Esophagus muscularis mucosa (tissue), 4 donors: ENCODE data around the gene IMMP1L. TPM values are rescaled to one million over a fixed set of nuclear protein-coding genes. Genes with fewer than 3 reads are reported as not detected.
A peak's percentile ranks its signal among the peaks of the same experiment; 100 is the strongest.

Experiments used
- DNase-seq: peaks from one replicate; pipeline ENCODE4 v3.0.0-alpha.2; 2017; ENCODE audit errors: extremely low spot score
- H3K27ac ChIP-seq, 4 donors: fragments of 200-600 bp; sonication (generic); replicated peaks in 1 of 4; 1 replicate in 3 of 4; 2 replicates in 1 of 4; pipeline ENCODE4 v1.5.1; 2016 to 2019; ENCODE audit warnings: mild to moderate bottlenecking in 1 of 4
- H3K27me3 ChIP-seq, 4 donors: fragments of 200-600 bp; sonication (generic); one replicate each; pipeline versions ENCODE4 v1.5.1 to v1.6.0; 2016 to 2019
- H3K36me3 ChIP-seq, 4 donors: fragments of 200-600 bp; sonication (generic); one replicate each; pipeline ENCODE4 v1.5.1; 2016 to 2019
- H3K4me1 ChIP-seq, 4 donors: fragments of 200-600 bp; sonication (generic); one replicate each; pipeline ENCODE4 v1.5.1; 2016 to 2019
- H3K4me3 ChIP-seq, 4 donors: fragments of 200-600 bp; sonication (generic); 1 replicate in 2 of 4; 2 replicates in 2 of 4; pipeline ENCODE4 v1.5.1; 2016 to 2019; ENCODE audit warnings: mild to moderate bottlenecking in 4 of 4, moderate library complexity in 1 of 4
- H3K9me3 ChIP-seq, 4 donors: fragments of 200-600 bp; sonication (generic); 1 replicate in 3 of 4; 2 replicates in 1 of 4; pipeline ENCODE4 v1.5.1; 2016 to 2019
- EP300 ChIP-seq: sonication (generic); formaldehyde crosslinking; IDR thresholded peaks from one replicate; pipeline ENCODE4 v1.6.1; 2017; ENCODE audit warnings: antibody characterized with exemption
- POLR2A ChIP-seq: fragments of 450-650 bp; IDR thresholded peaks from one replicate; pipeline ENCODE4 v1.6.1; 2017; ENCODE audit warnings: antibody characterized with exemption, moderate library complexity, mild to moderate bottlenecking, low read depth
- POLR2AphosphoS5 ChIP-seq, 2 donors: sonication (generic); formaldehyde crosslinking; IDR thresholded peaks; one replicate each; pipeline ENCODE4 v1.6.1; 2017; ENCODE audit warnings: antibody characterized with exemption in 2 of 2
- WGBS: methylation state at CpG from one replicate; pipeline ENCODE4 v1.1.5; 2018; 5-methylcytosine and 5-hydroxymethylcytosine counted together
- intact Hi-C: fragments of 100-400 bp; cut with DNase I; formaldehyde crosslinking; loops from one replicate; pipeline ENCODE4 v1.15.1; 2023
- total RNA-seq, 4 donors: library from RNA; depleted of rRNA; stranded (reverse); fragments of >200 nt; gene quantifications; one replicate each; pipeline versions ENCODE4 v1.1.0 to v1.2.1, GENCODE V29; 2016
- TF ChIP-seq, protein P1 (sequence below), 3 experiments: fragments of 200-600 bp in 2 of 3; fragments of 450-650 bp in 1 of 3; sonication (generic) in 2 of 3; IDR thresholded peaks; one replicate each; pipeline ENCODE4 v1.5.1; 2017 to 2019; ENCODE audit warnings: antibody characterized with exemption in 3 of 3, mild to moderate bottlenecking in 2 of 3, moderate library complexity in 1 of 3

The IMMP1L gene, protein sequence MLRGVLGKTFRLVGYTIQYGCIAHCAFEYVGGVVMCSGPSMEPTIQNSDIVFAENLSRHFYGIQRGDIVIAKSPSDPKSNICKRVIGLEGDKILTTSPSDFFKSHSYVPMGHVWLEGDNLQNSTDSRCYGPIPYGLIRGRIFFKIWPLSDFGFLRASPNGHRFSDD
- 10 to 100 TPM; 27.8 to 49.8 (median 40.1) TPM for total RNA-seq

DNA sequence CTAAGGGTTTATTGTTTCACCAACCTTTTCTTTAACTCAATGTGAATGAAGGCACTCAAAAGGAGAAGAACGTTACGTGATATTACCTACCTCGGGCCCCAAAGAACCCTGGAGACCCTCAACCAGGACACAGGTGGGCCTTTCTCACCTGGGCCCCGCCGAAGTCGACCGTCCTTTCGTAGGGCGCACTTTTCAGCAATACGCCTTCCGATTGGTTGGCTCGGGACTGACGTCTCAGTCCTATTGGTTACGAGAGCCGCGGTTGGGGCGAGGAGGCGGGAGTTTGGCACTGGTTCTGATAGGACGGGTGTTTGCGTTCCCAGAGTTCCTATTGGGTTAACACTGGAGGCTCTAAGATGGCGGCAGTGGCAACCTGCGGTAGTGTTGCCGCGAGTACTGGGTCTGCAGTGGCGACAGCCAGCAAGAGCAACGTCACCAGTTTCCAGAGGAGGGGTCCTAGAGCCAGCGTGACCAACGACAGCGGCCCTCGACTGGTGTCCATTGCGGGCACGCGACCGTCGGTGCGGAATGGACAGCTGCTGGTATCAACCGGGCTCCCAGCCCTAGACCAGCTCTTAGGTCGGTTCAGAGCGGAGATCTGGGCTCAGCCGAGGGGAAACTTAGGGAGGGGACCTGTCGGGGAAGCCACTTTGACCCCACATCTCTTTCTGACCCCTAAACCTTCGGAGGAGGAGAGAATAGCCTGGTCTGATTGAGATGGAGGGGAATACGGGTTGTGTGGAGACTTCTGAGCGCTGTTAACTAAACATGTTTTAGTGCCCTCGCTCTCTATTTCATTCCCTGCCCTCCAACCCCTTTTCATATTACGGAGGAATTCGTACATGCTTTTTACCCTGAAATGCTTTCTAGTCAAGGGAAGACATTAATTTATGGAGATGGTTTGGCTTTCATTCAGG lies at the start of gene IMMP1L, which contains the start of gene ELP4:
Gene IMMP1L, minus strand, starts transcription at position 194 of the 917 bp plus-strand sequence. CDS start 46,346 bp downstream, outside the sequence.
Gene ELP4, plus strand, starts transcription at position 339 of the 917 bp plus-strand sequence. Its CDS starts 18 bp downstream, at position 357.
- 2% methylated on average over 35 of the region's 47 CpGs for WGBS
- DNase-seq = peak; percentile 99
- peaks cover 0 to 3% (median 1%) of the 10 kb centered on the region in 4 donors for H3K36me3 ChIP-seq
- no peaks in the 10 kb centered on the region for H3K9me3 ChIP-seq
- TF ChIP-seq POLR2AphosphoS5 (IDR thresholded peaks at IDR 0.05) = peak in 1 of 2 donors; percentile 78
- TF ChIP-seq, protein P1, sequence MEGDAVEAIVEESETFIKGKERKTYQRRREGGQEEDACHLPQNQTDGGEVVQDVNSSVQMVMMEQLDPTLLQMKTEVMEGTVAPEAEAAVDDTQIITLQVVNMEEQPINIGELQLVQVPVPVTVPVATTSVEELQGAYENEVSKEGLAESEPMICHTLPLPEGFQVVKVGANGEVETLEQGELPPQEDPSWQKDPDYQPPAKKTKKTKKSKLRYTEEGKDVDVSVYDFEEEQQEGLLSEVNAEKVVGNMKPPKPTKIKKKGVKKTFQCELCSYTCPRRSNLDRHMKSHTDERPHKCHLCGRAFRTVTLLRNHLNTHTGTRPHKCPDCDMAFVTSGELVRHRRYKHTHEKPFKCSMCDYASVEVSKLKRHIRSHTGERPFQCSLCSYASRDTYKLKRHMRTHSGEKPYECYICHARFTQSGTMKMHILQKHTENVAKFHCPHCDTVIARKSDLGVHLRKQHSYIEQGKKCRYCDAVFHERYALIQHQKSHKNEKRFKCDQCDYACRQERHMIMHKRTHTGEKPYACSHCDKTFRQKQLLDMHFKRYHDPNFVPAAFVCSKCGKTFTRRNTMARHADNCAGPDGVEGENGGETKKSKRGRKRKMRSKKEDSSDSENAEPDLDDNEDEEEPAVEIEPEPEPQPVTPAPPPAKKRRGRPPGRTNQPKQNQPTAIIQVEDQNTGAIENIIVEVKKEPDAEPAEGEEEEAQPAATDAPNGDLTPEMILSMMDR (IDR thresholded peaks at IDR 0.05) = no peak
- peak within 1 kb of the TSS; percentile 75 to 90 (median 82) for H3K4me3 ChIP-seq
- H3K27me3 ChIP-seq = no peaks in the 10 kb centered on the region
- peaks cover 13 to 25% (median 19%) of the 10 kb centered on the region in 4 donors for H3K4me1 ChIP-seq
- H3K27ac ChIP-seq = peak within 1 kb of the TSS; percentile 82 to 90 (median 84)
- intact Hi-C loops = no loop called here

DNA sequence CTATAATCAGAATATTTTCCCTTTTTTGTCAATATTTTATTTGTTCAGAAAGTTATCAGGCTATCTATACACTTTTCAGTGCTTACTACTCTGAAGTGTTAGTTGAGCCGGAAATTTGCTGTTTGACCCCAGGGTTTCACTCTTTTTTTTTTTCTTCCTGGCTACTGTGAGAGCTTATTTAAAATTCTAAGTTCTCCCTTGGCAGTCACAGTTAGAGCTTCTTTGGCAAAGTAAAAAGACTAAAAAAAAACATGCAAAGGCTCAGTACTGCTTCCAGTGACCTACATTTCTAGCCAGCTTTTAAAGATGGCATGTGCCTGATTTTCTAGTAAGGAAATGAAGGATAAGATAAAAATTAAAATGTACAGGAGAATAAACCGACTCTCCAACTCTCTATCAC lies 48.6 kb upstream of the IMMP1L start:
- H3K9me3 ChIP-seq = no peaks in the 10 kb centered on the region
- intact Hi-C loops = no loop called here
- no peak overlapping the region for H3K27ac ChIP-seq
- DNase-seq = no peak
- H3K27me3 ChIP-seq = no peaks in the 10 kb centered on the region
- no peak overlapping the region for H3K4me3 ChIP-seq
- 28% methylated on average over 2 of the region's 2 CpGs for WGBS
- TF ChIP-seq EP300 = no peak
- TF ChIP-seq, protein P1 (IDR thresholded peaks at IDR 0.05) = no peak
- TF ChIP-seq POLR2AphosphoS5 (IDR thresholded peaks at IDR 0.05) = no peak
- TF ChIP-seq POLR2A = no peak
- no peaks in the 10 kb centered on the region for H3K36me3 ChIP-seq
- peaks cover 6 to 16% (median 14%) of the 10 kb centered on the region in 4 donors for H3K4me1 ChIP-seq

DNA sequence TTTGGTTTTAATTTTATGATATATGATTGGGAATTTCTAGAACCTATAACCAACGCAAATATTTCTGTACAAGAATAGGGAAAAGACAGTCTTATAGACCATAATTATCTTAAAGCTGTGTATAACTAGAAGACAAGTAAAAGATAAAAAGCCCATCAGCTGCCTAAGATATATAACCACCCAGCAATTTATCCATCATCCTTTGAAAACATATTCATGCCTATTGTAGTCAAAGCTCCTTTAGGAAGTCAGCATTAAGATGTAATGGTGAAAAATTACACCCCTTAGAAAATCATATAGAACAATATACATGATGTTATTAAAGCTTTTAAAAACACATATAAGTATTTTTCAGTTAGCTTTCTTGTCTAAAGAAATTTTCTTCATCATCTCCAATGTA lies 46.5 kb upstream of the IMMP1L start:
- no peak overlapping the region for H3K27ac ChIP-seq

DNA sequence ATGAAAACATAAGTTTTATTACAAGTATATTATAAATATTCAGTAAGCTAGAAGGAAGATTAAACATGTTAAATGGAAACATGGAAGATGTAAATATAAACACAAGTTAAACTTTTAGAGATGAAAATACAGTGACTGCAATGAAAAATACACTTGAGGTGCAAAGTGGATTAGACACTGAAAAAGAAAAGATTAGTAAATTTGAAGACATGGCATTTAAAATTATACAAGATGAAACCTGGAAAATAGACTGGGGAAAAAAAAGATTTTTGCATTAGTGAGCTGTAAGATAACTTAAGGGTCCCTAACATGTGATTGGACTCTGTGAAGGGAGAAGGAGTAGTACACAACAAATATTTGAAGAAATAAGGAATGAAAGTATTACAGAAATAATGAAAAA lies 33.4 kb upstream of the IMMP1L start:
- H3K4me1 ChIP-seq = no peaks in the 10 kb centered on the region
- H3K9me3 ChIP-seq = no peaks in the 10 kb centered on the region
- peaks cover 0 to 25% (median 11%) of the 10 kb centered on the region in 4 donors for H3K36me3 ChIP-seq
- no peak overlapping the region for H3K4me3 ChIP-seq
- no peak overlapping the region for H3K27ac ChIP-seq
- no peaks in the 10 kb centered on the region for H3K27me3 ChIP-seq
- no peak for DNase-seq
- TF ChIP-seq POLR2AphosphoS5 (IDR thresholded peaks at IDR 0.05) (no peak), EP300 (no peak), POLR2A (no peak)
- TF ChIP-seq, protein P1 (IDR thresholded peaks at IDR 0.05) = no peak
- intact Hi-C loops = no loop called here

More for the DNA sequence above, 46.5 kb upstream of the IMMP1L start:
- intact Hi-C loops = no loop called here
- peaks cover 6 to 16% (median 14%) of the 10 kb centered on the region in 4 donors for H3K4me1 ChIP-seq
- H3K36me3 ChIP-seq = no peaks in the 10 kb centered on the region
- no peak overlapping the region for H3K4me3 ChIP-seq
- TF ChIP-seq EP300 (no peak), POLR2A (no peak), POLR2AphosphoS5 (IDR thresholded peaks at IDR 0.05) (no peak)
- TF ChIP-seq, protein P1 (IDR thresholded peaks at IDR 0.05) = no peak
- WGBS = 95% methylated on average over 1 of the region's 1 CpG
- no peaks in the 10 kb centered on the region for H3K27me3 ChIP-seq
- H3K9me3 ChIP-seq = no peaks in the 10 kb centered on the region
- DNase-seq = no peak
